Hematopoietic multipotent progenitor cell (in vitro differentiated cells): ENCODE measurements around the gene NSUN2. TPM values are rescaled to one million over a fixed set of nuclear protein-coding genes. Genes with fewer than 3 reads are reported as not detected.
A peak's percentile ranks its signal among the peaks of the same experiment; 100 is the strongest.
"Not testable (repeated sequence)": the region's sequence is repeated elsewhere in the genome, so short reads cannot be mapped to it uniquely, and the experiment has no call there.

Experiments used
- DNase-seq, 3 donors: peaks; one replicate each; pipeline ENCODE4 v3.0.0-alpha.2; 2011 to 2015; ENCODE audit warnings: low read depth in 2 of 3, low spot score in 2 of 3
- total RNA-seq: library from RNA; depleted of rRNA; stranded (reverse); fragments of >200 nt; gene quantifications from one replicate; pipeline ENCODE4 v1.2.3, GENCODE V29; 2012

The NSUN2 gene
- total RNA-seq = 34.2 TPM

DNA sequence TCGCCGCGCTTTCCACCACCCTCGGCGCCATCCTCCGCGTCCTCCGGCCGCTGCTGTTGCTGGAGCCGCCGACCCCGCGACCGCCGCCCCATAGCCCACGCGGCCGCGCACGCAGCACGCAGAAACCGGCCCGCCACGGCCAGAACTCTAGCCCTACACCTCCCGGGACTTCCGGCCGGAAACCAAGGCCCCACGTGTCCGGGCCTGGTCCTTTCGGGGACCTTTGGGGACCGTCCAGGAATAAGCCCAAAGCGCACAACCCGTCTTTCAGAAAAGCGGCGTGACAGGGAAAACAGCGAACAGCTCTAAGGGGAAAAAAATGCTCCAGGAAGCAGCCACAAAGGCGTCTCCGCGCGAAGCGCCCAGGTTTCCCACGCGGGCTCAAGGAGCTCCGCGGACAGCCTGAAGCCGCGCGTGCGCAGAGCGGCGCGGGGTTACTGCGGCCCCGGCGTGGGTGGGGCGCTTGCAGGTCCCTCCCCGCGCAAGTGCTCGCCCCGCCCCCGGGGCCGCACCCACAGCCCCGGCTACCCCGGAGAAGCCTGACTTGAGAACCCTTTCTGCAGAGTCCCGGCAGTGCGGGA lies at the start of gene NSUN2, which contains the start of gene SRD5A1:
TSS of gene NSUN2 (minus strand) at position 157 of the 581 bp plus-strand sequence. CDS start at position 92, 65 bp downstream.
TSS of gene SRD5A1 (plus strand) at position 553 of the 581 bp plus-strand sequence. CDS start 137 bp downstream, outside the sequence.
- peak; percentile 92 to 95 (median 94) for DNase-seq

DNA sequence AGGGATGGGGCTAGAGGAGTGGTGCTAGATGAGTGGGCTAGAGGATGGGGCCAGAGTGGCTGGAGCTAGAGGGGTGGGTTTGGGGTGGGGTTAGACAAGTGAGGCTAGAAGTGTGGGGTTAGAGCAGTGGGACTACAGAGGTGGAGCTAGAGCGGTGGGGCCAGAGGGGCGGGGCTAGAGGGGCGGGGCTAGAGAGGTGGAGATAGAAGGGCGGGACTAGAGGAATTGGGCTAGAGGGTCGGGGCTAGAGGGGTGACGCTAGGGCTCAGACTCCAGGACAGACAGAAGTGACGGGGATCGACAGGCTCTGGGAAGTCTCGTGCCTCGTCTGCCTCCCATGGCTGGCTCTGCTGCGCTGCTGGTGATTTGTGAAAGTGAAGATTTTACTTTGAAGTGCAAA lies 49.4 kb upstream of the NSUN2 start:
- no peak for DNase-seq

DNA sequence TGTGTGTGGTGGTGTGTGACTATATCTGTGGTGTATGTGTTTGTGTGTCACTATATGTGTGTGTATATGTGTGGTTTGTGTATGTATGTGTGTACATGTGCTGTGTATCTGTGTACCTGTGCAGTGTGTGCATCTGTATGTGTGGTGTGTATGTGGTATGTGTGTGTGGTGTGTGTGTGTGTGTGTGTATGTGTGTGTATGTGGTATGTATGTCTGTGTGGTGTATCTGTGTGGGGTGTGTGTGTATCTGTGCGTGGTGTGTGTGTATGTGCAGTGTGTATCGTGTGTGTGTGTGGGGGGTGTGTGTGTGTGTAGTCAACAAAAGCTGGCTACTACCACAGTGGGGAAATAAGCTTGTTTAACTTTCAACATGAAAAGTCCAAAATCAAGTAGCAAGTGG lies 48.8 kb upstream of the NSUN2 start:
- DNase-seq = no peak

DNA sequence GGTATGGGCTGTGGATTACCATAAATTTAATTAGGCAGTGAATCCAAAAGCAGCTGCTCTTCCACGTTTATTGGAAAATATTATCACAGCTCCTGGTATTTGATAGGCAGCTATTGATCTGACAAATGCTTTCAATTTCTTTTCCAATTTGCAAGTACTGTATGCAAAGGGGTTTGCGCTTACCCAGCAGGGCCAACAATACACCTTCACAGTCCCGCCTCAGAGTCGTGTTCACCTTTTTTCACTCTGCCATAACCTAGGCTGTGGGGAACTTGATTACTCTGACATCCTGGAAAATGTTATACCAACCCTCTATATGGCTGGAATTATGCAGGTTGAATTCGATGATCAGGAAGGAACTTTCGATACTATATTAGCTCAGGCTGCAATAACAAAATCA lies 48.1 kb upstream of the NSUN2 start:
- DNase-seq = no peak

DNA sequence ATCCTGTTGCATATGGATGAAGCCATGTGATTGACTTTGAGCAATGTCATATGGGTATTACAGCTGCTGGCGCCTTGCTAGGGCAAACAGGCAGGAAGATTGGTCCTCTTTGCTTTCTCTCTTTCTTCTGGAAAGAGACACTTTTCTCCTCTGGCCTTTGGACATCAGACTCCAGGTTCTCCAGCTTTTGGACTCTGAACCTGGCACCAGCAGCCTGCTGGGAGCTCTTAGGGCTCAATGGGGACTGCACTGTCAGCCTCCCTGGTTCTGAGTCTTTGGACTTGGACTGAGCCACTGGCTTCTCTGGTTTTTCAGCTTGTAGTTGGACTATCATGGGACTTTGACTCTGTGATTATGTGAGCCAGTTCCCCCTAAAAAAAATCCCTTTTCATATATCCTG lies 45.5 kb upstream of the NSUN2 start:
- DNase-seq = no peak

DNA sequence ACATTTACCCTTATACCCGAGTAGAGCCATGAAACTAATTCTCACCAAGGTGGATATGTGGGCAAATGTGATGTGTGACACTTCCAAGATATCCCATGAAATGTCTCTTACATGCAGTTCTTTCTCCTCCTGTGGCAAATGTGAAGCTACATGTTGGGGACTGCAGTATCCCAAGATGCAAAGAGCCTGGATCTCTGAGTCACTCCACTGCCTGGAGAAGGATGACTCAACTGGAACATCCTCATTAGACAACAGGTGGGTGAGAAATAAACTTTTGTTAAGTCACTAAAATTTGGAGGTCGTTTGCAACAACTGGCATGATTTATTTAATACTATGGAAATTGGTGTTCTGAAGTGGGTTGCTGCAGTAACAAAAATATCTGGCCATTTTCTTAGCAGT lies 43.9 kb upstream of the NSUN2 start:
- no peak for DNase-seq

DNA sequence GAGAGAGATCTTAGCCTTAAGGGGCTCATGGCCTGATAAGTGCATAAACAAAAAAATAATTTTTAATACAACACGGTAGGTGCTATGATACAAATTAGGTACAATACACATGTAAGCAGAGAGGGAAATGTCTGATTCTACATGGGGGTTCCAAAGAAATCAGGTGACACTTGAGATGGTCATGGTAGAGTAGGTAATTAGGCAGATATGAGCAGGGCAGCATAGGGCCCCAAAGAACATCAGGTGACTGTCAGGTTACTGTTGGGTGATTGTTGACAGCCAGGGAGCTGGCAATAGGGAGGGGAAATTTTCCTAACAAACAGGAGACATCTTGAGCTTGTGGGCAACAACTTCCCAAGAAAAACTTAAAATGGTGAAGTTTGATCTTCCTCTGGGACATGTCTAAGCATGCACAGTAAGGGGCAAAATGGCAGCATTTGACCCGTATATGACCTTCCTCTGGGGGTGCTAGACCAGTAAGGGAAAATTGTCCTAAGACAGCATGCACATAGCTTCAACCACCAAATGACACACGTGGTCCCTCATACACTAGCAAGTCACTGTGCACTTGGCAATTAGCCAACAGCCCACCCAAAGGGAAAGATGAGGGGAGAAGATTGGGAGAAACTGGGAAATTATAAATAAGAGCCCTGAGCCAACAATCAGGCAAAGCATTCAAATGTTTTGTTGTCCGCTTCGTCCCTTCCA lies 43.1 kb upstream of the NSUN2 start:
- no peak for DNase-seq

DNA sequence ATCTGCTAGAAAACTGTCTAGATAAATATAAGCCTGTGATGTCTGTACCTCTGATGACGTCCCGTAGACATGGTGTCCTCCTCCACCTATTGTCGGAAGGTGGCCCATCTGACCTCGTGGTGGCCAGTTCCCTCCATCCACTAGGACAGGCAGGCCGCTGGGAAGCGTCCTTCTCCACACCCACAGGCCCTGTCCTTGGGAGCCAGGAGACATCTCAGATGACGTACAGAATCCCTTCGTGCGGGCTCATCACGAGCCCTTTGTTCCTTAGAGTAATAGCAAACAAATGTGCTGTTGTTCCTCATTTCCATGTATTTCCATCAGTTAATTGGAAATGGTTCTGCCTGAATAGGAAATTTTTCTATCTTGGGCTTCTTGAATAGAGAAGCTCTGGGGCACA lies 42.0 kb upstream of the NSUN2 start:
- no peak for DNase-seq

DNA sequence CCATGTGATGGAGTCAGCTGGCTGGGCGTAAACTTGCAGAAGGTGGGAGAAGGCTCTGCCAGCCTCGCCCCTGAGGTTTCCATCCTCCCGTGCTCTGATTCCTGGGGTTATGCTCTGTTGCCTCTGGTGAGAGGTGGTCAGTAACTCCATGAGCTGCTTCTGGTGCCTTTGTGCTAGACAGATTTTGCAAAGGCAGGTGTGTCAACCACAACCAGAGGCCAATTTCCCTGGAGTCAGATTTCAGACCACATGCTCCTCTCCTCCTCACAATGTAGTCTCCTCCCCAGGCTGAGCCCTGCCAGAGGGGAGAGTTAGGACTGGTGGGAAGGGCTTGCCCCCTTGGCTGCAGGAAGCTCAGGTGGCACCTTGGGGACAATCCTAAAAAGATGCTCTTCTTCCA lies 41.6 kb upstream of the NSUN2 start:
- no peak for DNase-seq

DNA sequence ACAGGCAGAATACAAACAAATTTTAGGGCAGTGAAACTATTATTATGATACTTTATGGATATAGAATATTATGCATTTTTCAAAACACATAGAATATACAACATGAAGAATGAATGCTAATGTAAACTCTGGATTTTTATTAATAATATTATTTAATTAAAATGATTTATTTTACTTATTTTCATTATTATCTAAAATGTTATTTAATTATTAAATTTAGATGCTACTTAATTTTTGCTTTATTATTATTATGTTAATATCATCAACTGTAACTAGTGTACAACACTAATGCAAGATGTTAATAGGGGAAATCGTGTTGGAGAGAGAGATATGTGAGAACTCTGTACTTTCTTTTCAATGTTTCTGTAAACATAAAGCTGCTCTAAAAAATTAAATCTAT lies 41.1 kb upstream of the NSUN2 start:
- no peak for DNase-seq

DNA sequence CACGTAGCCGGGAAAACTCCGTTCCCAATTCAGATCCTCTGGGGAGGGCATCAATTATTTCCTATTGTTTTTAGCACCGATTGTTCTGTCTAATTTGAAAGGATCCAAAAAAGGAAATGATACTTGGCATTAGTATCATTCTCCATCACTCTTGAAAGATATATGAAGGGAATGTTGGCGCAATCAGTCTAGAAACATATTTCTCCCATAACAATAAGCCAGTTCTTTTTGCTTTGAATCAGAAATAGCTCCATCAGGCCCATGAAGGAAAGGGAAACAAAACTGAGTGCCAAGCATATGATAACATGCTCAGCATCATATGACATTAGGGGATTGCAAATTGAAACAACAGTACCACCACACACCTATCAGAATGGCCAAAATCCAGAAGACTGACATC lies 40.2 kb upstream of the NSUN2 start:
- DNase-seq = no peak

DNA sequence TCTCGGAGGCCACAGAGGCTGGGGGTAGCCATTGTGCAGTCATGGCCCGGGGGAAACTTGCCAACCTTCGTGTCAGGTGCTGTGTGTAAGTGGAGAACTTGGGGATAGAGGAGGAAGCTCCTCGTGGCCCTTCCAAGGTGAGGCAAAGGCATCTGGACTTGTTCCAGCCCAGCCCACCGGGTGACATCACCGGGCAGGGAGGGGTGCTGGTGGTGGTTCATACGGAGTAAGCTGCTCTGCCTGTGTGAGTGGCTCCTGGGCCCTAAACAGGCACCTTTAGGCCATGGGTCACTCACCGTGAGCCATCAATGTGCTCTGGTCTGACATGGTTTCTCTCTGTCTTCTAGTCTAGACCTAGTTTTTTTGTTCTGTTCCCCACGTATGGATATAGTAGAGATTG lies 35.9 kb upstream of the NSUN2 start:
- DNase-seq = not testable (repeated sequence)

DNA sequence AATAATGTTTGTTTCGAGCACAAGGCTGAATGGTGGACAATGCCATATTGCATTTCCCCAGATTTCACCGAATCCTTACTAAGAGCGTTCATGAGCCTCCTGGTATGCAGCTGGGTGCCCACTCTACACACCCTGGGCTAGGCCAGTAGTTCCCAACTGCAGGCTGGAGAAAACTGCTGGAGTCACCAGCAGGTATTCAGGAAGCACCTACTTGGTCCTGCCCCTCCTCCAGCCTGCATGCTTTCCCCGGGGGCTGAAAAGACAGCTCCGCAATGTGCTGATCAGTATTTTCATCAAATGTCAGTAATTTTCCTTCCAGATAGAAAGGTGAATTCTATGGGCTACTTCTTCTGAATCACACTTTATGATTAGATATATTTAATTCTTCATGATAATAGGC lies 34.8 kb upstream of the NSUN2 start:
- DNase-seq = no peak

DNA sequence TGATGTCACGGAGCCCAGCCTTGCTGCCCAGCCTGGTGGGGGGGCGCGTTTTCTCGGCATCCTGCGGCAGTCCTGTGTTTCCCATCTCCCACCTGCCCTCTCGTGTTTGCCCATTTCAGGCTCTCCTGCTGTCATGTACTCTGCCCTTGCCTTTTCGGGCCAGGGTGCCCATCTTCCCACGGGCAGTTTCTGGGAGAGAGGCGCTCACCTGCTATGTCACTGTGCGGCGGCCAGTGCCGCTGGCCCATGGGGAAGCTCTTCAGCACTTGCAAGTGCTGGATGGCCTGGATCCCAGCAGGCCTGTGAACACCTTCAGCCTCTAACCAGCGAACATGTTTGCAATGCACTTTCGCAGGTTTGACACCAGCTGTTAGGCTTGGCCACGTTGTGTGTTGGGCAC lies 33.9 kb upstream of the NSUN2 start:
- DNase-seq = no peak

DNA sequence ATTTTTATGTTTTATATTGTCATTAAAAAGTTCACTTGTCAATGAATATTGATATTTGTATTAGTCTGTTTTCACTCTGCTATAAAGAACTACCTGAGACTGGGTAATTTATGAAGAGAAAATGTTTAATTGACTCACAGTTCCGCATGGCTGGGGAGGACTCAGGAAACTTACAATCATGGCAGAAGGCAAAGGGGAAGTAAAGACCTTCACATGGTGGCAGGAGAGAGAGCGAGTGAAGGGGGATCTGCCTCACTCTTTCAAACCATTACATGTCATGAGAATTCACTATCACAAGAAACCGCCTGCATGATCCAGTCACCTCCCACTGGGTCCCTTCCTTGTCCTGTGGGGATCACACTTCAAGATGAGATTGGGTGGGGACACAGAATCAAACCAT lies 27.8 kb upstream of the NSUN2 start:
- no peak for DNase-seq

DNA sequence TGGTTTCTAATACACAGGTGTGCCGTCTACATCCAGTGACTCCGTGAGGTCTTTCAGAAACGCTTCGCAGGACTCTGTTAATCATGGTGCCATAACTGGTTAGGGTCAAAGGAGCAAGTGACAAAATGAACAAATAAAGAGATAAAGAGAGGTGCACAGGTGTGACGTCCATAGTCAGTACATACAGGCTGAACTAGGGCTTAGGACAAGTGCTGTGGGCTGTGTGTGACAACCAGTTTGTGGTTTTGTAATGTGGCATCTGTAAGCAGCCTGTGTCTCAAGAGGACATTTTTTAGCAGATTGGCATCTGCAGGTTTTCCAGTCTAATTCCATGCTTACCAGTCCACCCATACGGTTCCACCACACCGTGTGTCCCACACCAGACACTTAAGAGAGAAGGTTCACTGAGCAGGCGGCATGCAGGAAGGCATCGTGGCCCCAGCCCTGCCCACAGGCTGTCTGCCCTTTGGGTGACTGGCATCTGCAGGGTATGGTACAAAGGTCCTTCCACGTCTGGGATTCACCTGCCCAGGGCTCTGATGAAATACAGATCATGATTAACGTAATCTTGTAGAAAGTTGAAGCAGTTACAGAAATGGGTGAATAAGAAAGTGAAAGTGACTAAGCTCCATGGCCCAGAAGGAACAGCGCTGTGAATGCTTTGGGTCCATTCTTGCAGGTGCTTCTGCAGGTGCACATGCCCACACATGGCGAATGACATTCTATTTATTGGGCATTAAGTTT lies 27.3 kb upstream of the NSUN2 start:
- no peak for DNase-seq

DNA sequence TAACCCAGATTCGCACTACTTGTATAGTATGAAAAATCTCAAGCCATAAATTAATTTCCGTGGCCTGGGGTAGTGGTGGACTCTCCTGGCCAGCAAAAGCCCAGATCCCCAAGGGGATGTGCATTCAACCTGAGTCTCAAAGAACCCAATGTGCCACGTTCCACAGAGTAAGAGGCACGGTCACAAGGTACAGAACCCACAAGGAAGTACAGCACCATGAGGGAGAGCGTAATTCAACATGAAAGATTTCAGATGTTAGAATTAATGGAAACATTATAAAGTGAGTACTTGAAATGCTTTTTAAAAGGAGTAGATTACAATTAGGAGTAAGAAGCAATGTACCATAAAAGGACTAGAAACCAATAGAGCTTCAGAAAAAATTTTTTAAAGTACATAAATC lies 23.8 kb upstream of the NSUN2 start:
- peak in 1 of 3 donors; percentile 12 for DNase-seq

DNA sequence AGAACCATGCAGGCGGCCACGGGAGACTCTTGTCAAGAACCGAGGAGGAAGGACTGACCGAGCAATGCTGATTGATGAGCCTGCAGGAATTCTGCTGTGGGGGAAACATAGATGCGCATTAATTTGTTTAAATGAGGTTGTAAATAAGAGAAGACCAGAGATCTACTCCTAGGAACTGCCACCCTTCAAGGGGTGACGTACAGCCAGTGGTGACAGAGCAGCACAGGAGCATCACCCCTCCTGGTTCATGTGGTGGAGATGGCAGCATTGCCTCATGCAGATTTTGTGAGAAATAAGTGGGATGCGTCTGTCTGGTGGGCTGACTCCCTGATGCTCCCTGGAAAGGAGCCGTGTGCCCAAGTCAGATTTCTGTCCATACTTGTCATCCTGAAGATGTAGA lies 22.6 kb upstream of the NSUN2 start:
- DNase-seq = no peak

DNA sequence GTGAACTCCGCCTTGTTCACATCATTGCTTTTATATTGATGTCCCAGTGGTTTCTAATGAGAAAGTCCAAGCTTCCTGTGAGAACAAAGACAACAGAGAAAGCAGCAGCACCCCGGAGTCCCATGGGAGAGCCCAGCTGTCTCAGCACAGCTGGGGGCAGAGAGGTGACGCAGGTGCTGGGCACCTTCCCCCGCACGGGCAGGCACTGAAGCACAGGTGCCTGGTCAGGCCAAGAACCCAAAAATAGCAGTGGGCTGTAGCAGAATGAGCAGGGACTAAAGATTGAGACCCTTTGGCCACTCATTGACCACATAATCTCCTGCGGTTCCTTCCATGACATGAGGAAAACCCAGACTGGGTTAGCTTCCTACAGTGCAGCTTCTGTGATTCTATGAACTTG lies 19.2 kb upstream of the NSUN2 start:
- no peak for DNase-seq

DNA sequence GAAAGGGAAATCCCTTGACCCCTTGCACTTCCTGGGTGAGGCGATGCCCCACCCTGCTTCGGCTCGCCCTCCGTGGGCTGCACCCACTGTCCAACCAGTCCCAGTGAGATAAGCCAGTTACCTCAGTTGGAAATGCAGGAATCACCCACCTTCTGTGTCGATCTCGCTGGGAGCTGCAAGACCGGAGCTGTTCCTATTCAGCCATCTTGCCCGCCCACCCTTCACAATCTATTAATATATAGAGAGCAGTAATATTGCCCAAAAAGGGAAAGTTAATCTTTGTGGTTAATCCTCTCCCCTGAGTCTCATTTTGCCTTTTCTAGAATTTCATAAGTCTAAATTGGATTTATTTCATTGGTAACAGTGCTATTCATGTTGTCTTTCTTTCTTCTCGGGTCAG lies 16.8 kb upstream of the NSUN2 start:
- DNase-seq = no peak

DNA sequence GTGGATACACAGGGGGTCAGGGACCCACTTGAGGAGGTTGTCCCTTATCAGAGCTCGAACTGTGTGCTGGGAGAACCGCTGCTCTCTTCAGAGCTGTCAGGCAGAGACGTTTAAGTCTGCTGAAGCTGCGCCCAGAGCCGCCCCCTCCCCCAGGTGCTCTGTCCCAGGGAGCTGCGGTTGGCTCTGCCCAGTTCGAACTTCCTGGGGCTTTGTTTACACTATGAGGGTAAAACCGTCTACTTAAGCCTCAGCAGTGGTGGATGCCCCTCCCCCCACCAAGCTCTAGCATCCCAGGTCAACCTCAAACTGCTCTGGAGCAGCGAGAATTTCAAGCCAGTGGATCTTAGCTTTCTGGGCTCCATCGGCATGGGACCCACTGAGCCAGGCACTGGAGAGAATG lies 16.3 kb upstream of the NSUN2 start:
- no peak for DNase-seq
